HG03354 (cell line): ENCODE measurements around the gene KMT5B.

ENCODE experiments used
- ATAC-seq: cut with Tn5 transposase; IDR thresholded peaks from one replicate; pipeline ENCODE4 v1.9.1; 2021; ENCODE audit warnings: mild to moderate bottlenecking; ENCODE audit not compliant: unreplicated experiment, poor library complexity, severe bottlenecking

The KMT5B gene

GRCh38 chr11:68127714-68128681, 85.1 kb downstream of the KMT5B start:
- ATAC-seq = no peak

DNA sequence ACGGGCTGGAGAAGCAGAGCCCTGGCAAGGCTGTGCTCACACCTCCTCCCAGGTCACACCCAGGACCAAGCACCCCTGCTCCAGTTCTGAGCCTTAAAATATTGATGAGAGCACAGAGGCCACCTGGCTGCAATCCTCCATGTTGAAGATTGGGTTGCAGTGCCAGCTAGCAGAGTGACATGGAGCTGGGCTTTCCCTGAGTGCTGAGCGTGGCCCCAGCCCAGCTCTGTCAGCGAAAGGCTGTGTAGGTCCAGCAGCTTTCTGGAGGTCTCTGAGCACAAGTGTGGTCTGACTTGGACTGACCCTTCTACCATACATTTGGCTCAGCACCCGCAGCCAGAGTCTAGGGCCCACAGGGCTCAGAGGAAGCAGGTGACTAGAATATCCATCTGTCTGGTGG, 87.9 kb downstream of the KMT5B start:
- ATAC-seq = no peak

GRCh38 chr11:68122936-68123539, 90.1 kb downstream of the KMT5B start:
- ATAC-seq = no peak

DNA sequence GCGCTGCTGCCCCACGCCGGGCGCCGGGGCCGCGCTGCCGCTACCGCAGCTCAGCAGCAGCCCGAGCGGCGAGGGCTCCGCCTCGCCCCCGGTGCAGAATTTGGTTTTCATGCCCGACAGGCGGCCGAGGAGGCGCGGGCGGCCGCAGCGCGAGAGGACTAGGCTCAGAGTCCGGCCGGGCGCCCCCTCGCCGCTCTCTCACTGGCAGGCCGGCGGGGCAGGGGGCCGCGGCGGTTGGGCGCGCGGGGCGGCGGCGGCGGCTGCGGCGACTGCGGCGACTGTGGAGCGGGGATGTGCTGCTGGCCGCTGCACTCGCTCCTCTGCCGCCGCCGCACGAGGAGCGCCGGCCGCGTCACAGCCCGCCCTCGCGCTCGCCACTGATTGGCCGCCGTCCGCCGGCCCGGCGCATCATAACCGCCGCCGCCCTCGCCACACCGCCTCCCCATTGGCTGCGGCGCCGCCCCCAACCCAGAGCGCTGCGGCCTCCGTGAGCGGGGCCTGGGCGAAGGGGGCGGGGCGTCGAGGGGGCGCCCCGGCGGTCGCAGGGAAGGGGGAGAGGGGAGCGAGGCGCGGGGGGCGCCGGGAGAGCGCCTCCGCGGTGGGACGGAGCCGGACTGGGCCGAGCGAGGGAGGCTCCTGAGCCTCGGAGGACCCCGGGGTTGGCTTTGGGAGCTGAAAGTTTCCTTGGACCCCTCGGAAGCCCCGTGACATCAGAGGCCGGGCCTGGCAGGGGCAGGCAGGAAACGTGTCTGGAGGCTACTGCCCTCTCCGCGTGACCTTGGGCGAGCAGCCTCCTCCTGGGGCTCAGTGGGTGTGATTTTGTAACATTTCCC, 91.8 kb downstream of the KMT5B start, which contains the start of gene CHKA:
Gene CHKA (minus strand): TSS at position 322 of the 833 bp plus-strand sequence. CDS start 211 bp downstream, at position 111.
- ATAC-seq = peak; percentile 82

GRCh38 chr11:68120273-68121066, 92.6 kb downstream of the KMT5B start:
- ATAC-seq = peak; percentile 27

DNA sequence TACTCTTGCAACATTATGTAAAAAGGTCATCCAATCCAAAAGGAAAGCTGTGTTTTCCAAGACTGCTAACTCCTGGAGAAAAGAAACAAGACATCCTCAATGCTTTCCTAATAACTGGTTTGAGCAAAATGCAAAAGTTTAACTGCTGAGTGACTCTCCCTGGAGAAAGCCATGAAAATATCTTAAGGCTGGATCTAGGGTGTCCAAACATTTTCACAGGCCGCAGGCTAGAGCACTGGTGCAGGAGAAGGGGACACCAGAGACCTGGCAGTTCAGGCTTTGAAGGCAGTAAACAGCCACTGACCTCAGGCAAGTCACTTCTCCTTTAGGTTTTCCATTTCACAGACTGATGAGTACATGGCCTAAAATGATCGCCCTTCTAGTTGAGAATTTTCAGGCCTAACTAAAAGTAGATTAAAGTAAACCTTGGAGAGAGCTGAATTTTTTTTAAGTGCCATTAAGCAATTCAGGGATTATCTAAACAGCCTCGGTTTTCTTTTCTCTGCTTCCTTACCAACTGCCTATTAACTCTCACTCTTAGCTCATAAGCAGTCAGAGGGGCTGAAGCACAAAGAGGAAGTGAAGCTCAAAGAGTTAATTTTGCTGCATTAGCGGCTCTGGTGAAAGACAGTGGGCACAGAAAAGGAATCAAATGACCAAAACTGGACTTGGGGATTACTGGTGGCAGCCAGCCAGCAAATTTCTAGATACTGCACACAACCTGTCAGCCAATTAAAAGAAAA, 94.2 kb downstream of the KMT5B start:
- no peak for ATAC-seq

DNA sequence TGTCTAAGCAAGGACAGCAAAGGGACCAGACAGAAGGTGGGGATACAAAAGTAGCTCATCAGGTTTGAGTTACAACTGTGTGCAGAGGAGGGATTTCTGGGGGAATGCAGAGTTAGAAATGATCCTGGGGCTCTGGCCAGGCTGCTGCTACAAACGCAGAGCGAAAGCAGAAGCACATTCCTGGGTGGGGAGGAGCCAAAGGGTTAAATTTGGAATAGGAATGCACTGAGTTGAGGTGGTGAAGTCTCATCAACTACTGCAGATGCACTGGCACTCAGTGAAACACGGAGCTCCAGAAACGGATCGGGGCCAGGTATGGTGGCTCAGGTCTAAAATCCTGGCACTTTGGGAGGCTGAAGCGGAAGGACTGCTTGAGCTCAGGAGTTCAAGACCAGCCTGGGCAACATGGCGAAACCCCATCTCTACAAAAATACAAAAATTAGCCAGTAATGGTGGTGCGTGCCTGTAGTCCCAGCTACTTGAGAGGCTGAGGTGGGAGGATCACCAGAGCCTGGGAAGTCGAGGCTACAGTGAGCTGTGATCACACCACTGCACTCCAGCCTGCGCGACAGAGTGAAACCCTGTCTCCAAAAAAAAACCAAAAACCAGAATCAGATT, 95.1 kb downstream of the KMT5B start:
- ATAC-seq = no peak

DNA sequence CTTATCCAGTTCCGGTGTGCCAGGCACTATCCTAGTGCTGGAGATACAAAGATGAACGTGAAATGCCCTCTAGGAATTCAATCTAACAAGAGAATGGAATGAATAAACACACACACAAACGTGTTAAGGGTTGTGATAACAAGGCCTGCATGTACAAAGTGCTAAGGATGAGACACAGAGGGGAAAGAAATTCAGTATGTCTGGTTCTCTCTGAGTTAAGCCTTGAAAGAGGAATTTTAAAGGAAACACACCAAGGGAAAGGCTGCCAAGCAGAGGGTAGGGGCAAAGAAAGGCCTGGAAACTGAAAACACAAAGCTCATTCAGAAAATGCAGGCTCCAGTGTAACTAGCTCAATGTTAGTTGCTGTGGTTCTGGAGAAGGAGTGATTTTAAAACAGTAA, 96.1 kb downstream of the KMT5B start:
- ATAC-seq = no peak

GRCh38 chr11:68116126-68116525, 97.0 kb downstream of the KMT5B start:
- ATAC-seq = no peak

DNA sequence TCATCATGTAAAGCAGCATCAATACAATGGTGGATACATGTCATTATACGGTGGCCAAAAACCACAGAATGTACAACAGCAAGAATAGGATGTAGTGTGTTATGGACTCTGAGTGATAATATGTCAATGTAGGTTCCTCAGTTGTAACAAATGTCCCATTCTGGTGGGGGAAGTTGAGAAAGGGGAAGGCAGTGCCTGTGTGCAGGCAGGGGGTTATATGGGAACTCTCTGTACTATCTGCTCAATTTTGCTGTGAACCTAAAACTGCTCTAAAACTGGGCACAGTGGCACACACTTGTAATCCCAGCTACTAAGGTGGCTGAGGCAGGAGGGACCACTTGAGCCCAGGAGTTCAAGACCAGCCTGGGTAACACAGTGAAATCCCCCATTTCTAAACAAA, 97.8 kb downstream of the KMT5B start:
- ATAC-seq = no peak

DNA sequence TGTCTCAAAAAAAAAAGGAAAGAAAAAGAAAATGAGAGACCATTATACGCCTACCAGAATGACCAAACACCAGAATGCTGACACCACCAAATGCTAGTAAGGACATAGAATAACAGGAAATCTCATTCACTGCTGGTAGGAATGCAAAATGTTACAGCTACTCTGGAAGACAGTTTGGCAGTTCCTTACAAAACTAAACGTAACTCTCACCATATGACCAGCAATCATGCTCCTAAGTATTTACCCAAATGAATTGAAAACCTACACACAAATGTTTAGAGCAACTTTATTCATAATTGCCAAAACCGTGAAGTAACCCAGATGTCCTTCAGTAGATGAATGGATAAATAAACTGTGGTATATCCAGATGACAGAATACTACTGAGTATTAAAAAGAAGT, 99.1 kb downstream of the KMT5B start:
- ATAC-seq = no peak

GRCh38 chr11:68107689-68108088, 105.4 kb downstream of the KMT5B start:
- no peak for ATAC-seq

DNA sequence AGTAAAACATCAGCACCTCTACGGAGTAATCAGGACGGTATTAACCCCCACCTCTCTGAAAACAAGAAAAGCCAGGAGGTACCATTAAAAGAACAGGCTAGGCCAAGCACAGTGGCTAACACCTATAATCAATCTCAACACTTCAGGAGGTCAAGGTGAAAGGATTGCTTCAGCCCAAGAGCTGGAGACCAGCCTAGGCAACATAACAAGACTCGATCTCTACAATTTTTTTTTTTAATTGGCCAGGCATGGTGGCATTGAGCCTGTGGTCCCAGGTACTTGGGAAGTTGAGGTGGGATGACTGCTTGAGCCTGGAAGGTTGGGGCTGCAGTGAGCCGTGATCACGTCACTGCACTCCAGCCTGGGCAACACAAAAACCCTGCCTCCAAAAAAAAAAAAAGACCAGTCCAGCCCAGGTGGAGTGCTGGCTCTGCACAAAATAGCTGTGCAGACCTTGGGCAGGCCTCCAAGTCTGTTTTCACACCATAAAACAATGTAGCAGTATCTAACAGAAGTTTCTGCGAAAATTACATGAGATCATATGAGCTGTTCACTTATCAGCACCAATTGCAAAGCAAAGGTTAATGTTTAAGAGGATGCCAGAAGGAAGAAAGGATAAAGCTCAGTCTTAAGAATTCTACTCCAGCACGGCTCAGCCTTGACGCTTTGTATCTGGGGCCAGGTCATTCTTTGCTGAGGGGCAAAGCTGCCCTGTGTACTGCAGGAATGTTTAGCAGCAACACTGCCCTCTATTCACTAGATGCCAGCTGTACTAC, 106.7 kb downstream of the KMT5B start:
- ATAC-seq = no peak
